ENCODE results near the gene MANSC4.

The MANSC4 gene

GRCh38 chr12:27779920-27780611 is at the start of gene MANSC4, which contains the start of gene KLHL42:
MANSC4 (minus strand) TSS chr12:27780236; CDS start chr12:27771276, 8,960 bp downstream.
KLHL42 (plus strand) TSS chr12:27780233; CDS start chr12:27780331, 98 bp downstream.
- DNase-seq = peak; percentile 67
- H3K27me3 ChIP-seq (ENCODE audit: insufficient read depth, low read depth, severe bottlenecking) = no peaks in the 10 kb centered on the region
- H3K9me3 ChIP-seq (ENCODE audit: severe bottlenecking) = no peaks in the 10 kb centered on the region
- H3K36me3 ChIP-seq = peaks cover 16% of the 10 kb centered on the region
- peak within 1 kb of the TSS; percentile 54 for H3K4me3 ChIP-seq (ENCODE audit: low read depth, low read length)
- peak within 1 kb of the TSS; percentile 91 for H3K27ac ChIP-seq
- TF ChIP-seq CTCF (IDR thresholded peaks at IDR 0.05; ENCODE audit: low read depth, low read length) = no peak

- DNase-seq = no peak
- no peak for TF ChIP-seq CTCF (IDR thresholded peaks at IDR 0.05; ENCODE audit: low read depth, low read length)
- Histone ChIP-seq H3K27ac (no peak overlapping the region), H3K27me3 (ENCODE audit: insufficient read depth, low read depth, severe bottlenecking) (no peaks in the 10 kb centered on the region), H3K4me3 (ENCODE audit: low read depth, low read length) (no peak overlapping the region), H3K9me3 (ENCODE audit: severe bottlenecking) (no peaks in the 10 kb centered on the region), H3K36me3 (no peaks in the 10 kb centered on the region)
Measured at GRCh38 chr12:27828196-27828595, 48.2 kb upstream of the MANSC4 start.

GRCh38 chr12:27826076-27826475 is 46.0 kb upstream of the MANSC4 start:
- Histone ChIP-seq H3K4me3 (ENCODE audit: low read depth, low read length) (no peak overlapping the region), H3K27ac (no peak overlapping the region), H3K9me3 (ENCODE audit: severe bottlenecking) (no peaks in the 10 kb centered on the region), H3K27me3 (ENCODE audit: insufficient read depth, low read depth, severe bottlenecking) (no peaks in the 10 kb centered on the region), H3K36me3 (no peaks in the 10 kb centered on the region)
- no peak for TF ChIP-seq CTCF (IDR thresholded peaks at IDR 0.05; ENCODE audit: low read depth, low read length)
- DNase-seq = no peak

- DNase-seq = no peak
- no peak for TF ChIP-seq CTCF (IDR thresholded peaks at IDR 0.05; ENCODE audit: low read depth, low read length)
- no peaks in the 10 kb centered on the region for H3K27me3 ChIP-seq (ENCODE audit: insufficient read depth, low read depth, severe bottlenecking)
- no peaks in the 10 kb centered on the region for H3K36me3 ChIP-seq
- H3K4me3 ChIP-seq (ENCODE audit: low read depth, low read length) = no peak overlapping the region
- no peak overlapping the region for H3K27ac ChIP-seq
- H3K9me3 ChIP-seq (ENCODE audit: severe bottlenecking) = no peaks in the 10 kb centered on the region
Measured at GRCh38 chr12:27824126-27824842, 44.2 kb upstream of the MANSC4 start.

- no peaks in the 10 kb centered on the region for H3K9me3 ChIP-seq (ENCODE audit: severe bottlenecking)
- H3K36me3 ChIP-seq = no peaks in the 10 kb centered on the region
- TF ChIP-seq CTCF (IDR thresholded peaks at IDR 0.05; ENCODE audit: low read depth, low read length) = no peak
- H3K27me3 ChIP-seq (ENCODE audit: insufficient read depth, low read depth, severe bottlenecking) = no peaks in the 10 kb centered on the region
- DNase-seq = no peak
- H3K4me3 ChIP-seq (ENCODE audit: low read depth, low read length) = no peak overlapping the region
- no peak overlapping the region for H3K27ac ChIP-seq
Measured at GRCh38 chr12:27823038-27823437, 43.0 kb upstream of the MANSC4 start.

Data from WERI-Rb-1 (cell line).